ENCODE measurements around the gene AGAP2.
A peak's percentile ranks its signal among the peaks of the same experiment; 100 is the strongest.

AGAP2 gene

DNA sequence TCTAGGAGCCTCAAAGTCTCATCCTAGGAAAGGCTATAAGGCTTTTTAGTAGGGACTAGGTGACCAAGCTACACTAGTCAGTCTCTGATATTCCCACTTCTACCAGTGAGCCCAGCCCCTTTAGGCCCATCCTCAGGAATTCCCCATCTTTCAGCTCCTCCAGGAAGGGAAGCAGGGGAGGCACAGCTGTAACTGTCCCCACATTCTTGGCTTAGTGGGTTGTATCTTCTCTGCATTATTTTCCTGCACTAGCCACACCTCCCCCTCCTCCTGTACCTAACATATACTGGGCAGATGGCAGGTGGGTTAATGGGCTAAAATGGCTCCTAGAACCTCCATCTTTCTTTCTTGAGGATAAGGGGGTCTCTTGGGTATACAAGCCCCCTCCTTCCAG is 28.8 kb upstream of the AGAP2 start:
- DNase-seq (ENCODE audit: low read depth): no peak

DNA sequence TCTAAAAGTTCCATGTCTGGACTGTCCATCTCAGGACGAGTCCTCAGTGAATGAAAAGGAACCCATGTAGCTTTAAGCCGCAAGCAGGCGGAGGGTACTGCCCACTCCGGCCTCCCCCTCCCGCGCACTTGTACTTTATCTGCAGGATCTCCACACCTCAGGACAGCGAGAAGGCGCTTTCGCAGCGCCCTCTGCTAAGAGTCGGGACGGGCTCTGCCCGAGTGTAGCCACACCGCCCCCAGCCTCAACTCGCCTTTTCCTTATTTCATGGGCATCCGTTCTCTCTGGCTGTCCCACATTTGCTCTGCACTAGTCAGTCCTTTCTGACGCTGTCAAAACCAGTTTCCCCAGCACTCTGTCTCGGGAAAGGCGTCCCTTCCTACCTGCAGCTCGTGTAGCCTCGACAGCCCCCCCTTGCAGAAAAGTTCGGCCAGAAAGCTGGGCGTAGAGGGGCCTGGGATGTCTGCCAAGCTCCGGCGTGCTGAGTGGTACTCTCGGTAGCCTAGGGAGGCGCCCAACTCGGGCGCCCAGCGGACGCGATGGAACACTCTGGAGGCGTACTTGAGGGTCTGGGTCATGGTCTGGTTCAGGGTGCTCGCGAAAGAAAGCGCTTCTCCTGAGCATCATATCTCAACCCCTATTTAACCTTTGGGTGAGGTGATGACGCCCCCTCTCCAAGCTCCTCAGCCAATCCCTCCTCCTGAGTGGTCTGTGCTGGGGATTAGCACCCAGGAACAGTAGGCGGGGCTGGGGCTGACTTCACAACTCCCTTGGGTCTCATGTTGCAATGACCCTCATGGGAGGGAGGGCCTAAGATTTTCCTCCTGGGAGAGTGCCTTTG is 28.1 kb upstream of the AGAP2 start, which contains the start of gene CYP27B1:
TSS of gene CYP27B1 (minus strand) at position 615 of the 841 bp plus-strand sequence. CDS start at position 578, 37 bp downstream.
- DNase-seq (ENCODE audit: low read depth): no peak

DNA sequence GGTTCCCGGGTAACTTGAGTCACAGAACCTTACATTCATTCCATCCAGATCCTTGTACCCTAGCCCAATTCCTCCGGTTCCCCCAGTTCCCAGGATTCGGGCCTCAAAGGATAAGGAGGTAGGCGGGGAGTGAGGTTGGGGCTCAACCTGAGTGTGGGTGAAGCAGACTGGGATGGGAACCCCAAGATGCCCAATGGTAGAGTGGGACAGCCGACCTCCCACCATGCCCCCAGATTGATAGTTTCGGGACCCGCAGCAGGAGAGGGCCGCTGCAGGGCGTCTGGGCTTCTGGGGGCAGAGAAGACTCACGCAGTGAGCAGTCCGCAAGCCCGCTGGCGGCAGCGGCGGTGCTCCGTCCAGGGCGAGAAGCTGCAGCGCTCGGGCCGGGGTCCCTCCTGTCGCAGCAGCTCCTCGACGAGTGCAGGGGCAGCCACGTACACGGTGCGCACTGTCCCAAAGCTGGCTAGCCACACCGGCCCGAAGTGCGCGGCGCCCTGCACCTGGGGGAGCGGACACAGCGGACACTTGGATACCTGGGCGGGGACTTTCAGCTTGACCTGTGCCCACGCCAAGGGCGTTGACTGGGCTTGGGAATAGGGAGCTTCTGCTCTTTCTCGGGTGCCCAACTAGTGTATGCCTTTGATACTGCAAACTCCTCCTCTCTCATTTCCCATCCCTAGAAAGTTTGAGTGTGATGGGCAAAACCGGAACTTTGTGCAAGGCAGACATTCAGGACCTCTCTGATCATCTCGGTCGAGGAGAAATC is 27.3 kb upstream of the AGAP2 start:
- no peak for DNase-seq (ENCODE audit: low read depth)

DNA sequence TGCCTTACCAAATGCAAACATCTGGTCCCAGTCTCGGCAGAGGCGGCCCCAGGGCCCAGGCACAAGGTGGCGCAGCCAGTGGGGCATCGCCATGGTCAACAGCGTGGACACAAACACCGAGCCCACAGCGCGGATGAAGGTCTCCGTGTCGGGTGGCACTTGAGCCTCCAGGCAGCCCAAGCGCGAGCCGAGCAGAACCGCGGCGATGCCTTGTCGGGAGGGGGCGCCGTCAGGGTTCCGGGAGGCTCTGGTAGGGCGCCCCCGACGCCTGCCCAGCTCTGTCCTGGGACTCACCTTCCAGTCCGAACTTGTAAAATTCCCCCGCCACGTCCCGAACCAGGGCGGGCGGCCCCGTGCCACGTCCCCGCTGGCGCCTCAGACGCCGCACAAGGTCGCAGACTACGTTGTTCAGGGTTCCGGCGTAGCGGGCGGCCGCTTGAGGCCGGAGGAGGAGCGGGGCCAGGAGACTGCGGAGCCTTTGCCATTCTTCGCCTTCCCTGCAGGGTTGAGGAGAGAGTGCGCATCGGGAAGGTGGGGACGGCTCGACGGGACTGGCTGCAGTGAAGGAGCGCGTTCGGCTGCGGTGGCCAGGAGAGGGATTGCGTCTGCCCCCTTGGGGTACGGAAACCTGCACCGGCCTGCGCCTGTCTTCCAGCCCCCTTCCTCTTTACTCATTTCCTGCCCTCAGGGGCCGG is 26.6 kb upstream of the AGAP2 start:
- no peak for DNase-seq (ENCODE audit: low read depth)

DNA sequence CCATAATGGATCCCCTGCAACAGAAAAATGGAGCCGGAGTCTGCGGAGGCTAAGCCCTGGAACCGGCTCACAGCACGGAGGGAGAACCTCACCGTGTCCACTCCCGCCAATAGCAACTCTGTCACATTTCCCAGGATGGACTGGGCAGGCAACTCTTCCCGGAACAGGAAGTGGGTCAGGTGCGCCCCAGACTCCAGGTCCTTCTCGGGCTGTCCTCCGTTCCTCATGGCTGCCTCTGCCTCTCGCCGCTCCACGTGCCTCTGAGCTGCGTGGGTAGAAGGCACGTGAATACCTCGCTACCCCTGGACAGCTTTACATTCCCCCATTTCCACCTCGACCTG is 26.1 kb upstream of the AGAP2 start:
- no peak for DNase-seq (ENCODE audit: low read depth)

DNA sequence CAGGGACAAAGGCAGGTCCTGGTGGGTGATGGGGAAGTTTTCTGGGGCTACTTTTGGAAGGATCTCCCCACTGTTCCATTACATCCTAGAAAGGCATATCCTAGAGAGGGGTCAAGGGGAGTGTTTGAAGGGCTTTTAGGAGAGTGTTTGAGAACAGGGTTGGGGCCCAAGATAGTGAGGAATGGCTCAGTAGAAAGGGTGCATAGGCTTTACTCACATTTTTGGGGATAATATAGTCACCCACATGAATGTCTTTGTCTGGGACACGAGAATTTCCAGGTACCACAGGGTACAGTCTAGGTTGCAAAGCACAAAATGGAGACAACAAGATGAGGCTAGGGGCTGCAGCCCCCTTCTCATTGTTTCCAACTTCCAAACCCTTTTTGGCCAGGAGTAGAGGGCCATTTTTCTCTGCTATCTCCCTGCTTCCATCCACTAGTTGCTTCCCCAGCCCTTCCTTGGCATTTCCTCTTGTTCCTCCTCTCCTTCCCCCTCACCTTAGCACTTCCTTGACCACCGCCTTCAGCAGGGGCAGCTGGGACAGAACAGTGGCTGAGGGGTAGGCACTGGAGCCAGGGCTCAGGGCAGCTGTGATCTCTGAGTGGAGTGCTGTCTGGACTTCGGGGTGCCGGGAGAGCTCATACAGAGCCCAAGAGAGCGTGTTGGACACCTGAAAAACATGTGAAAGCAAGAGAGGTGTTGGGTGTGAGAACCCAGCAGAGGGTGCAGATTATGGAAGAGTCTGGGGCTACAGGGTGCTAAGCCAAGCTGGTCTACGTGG is 25.5 kb upstream of the AGAP2 start:
- no peak for DNase-seq (ENCODE audit: low read depth)

DNA sequence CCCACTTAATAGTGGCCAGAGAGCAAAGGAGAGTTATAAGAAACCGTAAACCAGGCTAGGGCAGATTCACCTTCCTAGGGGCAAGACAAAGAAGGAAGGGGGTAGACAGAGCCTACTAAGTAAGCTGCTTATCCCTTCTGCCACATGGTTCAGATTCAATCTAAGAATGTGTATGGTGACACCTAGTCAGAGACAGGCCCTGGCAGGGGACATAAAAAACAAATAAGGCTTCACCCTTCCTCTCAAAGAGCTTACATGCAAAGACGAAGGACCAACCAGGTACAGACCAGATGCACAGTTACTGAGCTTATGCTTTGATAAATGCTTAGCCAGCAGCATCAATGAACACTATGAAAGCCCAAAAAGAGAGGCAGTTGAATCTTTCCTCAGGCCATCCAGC is 23.9 kb upstream of the AGAP2 start:
- no peak for DNase-seq (ENCODE audit: low read depth)

DNA sequence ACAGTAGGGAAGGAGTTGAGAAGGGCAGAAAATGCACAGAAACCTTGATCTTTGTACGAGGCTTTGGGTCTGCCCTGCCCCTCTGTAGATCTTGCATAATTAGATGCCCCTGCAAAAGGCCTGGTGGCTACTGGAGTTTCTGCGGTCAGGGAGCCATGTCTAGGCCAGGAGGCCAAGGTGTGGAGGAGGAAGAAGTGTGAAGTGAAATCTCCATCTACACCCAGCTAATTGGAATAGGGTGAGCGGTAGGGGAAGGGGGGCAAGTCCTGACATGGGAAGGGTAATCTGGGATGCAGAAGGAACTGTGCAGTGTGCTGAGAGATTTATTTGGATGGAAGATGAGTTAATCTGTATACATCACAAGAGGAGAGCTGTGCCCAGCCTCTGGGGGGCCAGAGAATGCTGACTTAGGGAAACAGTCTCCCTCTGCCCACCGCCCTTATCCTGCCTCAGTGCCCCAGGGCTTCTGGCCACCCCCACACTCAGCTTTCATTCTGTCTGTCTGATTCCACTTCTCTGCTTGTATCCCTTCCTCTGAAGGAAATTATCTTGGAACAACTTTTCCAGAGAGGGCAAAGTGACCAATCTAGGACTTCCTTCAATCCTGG is 23.0 kb upstream of the AGAP2 start:
- no peak for DNase-seq (ENCODE audit: low read depth)

DNA sequence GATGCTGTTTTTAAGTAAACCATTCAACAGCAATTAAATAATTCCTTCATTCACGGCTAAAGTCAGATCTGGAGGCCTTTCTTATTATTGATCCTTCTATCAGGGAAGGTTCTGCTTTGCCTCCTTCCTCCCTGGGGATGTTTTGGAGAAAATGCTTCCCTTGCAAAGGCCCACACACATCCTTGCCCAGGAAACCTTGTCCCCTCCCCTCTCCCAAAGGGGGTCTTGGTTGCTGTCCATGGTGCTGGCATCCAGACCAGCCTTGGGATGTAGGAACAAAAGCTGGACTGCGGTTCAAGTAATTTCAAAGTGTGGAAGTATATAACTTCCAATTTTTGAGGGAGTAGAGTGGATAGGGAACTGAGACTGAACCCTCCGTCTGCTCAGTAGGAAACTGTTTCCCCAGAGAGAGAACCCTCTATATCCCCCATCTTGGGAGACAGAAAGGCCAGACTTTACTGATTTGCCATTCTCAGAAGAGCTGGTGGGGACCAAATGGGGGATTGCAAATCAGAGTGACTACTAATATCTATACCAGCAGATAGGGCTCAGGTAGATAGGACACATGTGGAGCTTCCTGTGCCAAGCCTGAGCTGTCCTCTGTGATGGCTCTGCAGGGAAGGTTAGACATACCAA is 21.9 kb upstream of the AGAP2 start:
- no peak for DNase-seq (ENCODE audit: low read depth)

DNA sequence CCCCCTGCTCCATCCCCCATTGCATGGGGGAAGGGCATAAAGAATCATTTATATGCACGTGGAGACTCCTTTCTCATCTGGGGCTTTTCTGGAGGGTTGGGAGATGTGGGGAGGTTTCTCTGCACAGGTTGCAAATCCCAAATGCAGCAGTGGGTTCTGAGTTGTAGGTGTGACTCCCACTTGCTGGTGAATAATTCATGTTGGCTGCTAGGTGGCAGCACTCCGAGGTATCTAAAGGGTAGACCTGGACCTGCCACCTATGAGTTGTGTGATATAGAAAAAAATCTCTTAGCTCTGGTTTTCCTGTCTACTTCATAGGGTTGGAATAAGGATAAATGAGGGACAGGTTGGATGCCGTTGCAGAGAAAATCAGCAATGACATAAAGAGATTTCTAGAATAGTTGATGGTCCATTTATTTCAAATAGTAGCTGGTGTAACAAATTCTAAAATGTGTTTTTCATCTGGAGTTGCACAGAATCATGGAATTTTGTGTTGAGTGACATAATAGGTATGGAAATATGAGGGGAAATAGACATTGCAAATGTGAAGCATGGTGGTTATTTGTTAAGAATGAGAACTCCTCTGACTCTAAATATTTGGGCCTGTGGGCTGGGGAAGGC is 20.9 kb upstream of the AGAP2 start:
- DNase-seq (ENCODE audit: low read depth): no peak

DNA sequence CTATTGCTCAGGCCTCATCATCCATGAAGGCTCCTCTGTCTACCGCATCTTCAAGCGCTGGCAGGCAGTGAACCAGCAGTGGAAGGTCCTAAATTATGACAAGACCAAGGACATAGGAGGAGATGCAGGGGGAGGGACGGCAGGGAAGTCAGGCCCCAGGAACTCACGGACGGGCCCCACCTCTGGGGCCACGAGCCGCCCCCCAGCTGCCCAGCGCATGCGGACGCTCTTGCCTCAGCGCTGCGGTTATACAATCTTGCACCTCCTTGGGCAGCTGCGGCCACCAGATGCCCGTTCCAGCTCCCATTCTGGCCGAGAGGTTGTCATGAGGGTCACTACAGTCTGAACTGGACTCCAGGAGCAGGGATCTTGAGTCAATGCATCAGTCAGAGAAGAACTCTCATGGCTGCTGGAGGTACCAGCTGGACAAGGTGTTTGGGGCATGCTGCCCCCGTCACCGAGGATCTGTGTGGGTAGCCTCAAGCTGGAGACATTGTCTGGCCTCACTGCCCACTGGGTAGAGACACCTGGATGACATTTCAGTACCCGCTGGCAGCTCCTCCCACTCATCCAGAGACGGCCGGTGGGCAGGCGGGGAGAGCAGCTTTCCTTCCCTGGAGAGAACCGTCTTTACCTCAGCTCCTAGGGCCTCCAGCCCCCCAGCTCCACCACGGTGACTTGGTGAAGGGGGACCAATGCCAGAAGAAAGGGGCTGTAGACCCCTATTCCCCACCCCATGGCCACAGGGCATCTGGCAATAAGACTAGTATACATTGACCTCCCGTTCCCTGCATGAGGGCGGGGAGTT is 20.2 kb upstream of the AGAP2 start:
- DNase-seq (ENCODE audit: low read depth): no peak

DNA sequence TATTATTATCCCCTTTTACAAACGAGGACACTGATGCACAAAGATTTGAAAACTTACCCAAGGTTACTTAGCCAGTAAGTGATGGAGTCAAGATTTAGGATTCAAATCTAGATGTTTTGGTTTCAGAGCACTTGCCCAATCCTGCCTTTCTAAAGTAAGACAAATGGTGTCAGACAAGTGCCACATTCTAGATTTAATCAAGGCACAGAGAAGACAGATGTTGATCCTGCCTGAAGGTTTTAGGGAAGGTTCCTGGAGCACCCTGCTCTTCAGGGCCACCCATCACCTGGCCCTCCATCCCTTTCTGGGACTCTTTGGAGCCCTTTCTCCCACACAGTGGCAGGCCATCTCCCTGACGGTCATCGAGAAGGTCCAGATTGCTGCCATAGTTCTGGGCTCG is 19.2 kb upstream of the AGAP2 start:
- DNase-seq (ENCODE audit: low read depth): no peak

DNA sequence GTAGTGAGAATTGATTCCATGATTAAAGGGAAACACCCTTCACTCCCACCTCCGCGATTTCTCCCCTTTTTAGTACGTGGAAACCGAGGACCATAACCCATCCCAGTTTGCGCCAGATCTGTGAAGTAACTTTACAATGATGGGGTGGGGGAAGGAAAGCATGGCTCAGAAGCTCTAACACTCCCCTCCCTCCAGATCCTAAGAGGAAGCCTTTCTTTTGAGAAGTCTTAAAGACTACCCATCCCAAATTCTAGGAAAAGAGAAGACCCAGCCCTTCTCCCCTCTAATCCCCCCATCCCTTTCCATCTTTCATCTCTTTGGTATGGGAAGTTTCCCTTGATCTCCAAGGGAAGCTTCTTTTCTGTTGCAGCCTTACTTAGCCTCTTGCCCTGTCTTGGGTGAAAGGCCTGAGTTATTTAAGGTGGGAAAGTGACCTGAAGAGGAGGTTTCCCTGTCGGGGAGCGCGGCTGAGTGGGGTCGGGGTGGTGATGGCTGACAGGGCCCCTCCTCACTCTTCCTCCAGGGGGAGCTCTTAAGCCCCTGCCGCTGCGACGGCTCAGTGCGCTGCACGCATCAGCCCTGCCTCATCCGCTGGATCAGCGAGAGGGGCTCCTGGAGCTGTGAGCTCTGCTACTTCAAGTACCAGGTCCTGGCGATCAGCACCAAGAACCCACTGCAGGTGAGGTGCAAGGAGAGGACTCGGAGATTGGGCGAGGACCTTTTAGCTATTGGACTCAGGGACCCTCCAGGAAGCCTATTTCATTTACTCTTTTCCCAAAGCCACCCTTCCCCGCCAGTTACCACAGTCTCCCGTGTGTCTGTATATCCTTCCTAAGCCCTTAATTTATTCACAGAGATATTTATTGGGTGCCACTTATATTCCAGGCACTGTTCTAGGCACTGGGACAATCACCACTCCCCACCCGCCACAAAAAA is 18.1 kb upstream of the AGAP2 start:
- peak; percentile 55 for DNase-seq (ENCODE audit: low read depth)

DNA sequence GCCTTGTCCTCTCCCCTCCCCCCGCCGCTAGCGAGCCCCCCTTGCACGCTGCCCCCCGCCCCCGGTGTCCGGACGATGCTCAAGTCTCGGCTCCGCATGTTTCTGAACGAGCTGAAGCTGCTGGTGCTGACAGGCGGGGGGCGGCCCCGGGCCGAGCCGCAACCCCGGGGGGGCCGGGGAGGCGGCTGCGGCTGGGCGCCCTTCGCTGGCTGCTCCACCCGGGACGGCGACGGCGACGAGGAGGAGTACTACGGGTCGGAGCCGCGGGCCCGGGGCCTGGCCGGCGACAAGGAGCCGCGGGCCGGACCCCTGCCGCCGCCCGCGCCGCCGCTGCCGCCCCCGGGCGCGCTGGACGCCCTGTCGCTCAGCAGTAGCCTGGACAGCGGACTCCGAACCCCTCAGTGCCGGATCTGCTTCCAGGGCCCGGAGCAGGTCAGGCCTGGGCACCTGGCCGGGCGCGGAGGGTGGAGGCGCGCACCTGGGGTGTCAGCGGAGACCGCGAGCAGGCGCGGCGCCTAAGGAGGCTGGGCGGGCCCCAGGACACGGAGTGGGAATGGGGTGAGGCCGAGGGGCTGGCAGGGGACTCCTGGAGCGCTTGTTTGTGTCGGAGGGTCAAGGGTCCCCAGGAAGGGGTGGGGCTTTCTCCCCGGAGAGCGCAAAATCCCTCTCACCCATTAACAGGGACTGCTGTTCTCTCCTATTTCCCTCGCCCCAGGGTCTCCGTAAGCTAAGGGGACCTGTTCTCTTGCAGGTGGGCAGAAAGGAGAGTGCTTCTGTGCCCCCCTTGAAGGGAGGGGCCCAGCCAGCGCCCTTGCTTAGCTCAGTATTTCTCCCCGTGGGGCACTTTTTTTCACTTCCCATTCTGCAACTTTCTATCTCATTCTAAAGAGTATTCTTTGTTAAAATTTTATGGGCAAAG is 17.2 kb upstream of the AGAP2 start:
- peak; percentile 29 for DNase-seq (ENCODE audit: low read depth)

DNA sequence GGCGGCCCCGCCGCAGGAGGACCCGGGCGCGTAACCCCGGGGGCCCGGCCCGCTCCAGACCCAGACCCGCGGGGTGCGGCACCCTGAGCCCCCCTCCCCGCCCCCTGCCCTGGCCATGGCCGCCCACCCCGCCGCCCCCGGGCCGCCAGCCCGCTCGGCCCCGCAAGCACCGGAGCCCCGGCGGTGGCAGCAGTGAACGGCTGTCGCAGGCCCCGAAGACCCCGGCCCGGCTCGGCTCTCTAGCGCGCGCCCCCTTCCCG is 16.6 kb upstream of the AGAP2 start:
- DNase-seq (ENCODE audit: low read depth): no peak

DNA sequence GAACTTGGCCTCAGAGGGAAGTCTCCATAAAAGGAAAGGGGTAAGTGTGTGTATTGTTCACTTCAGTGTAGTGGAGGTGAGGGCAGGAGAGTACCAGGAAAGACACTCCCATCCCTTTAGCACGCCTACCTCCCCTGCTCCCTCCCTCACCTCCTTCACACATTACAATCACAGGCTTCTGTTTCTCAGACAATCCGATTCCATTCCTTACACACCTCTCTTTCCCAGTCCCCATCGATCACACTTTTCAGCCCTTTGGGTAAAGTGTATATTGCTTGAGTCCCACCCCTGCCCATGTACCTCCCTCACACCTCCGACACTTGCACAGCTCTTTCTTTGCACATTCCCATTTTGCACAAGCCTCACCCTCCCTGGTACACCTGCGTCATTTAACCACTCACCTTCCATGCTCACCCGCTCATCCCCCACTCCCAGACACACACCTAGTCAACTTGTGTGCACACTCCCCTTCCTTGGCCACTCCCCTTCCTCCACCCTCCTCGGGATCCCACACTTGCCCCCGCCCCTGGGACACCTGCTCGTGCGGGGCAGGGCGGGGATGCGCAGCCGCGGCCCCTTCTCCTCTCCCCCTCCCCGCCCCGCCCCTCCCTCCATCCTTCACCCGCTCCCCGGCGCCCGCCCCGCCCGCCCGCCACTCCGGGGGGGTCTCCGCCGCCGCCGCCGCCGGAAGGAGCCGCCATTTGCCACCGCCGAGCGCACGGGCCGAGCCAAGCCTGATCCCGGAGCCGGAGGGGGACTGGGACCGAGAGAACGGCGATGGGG is 16.1 kb upstream of the AGAP2 start, which contains the start of gene MARCHF9:
TSS of gene MARCHF9 (plus strand) at position 693 of the 783 bp plus-strand sequence. CDS start 426 bp downstream, outside the sequence.
- DNase-seq (ENCODE audit: low read depth): peak; percentile 77
